Common myeloid progenitor, CD34-positive (primary cell): Measurements from ENCODE around the gene MT1HL1.

ENCODE experiments used
- CTCF ChIA-PET: fragments of 350-600 bp; sonication (Branson Sonifier 250); formaldehyde crosslinking; loops from one replicate; lab custom pipeline; 2021; ENCODE audit warnings: antibody characterized with exemption; lab: Charles Lee
- POLR2A ChIA-PET: fragments of 350-600 bp; sonication (Branson Sonifier 250); formaldehyde crosslinking; loops from one replicate; lab custom pipeline; 2021; ENCODE audit warnings: antibody characterized with exemption; lab: Charles Lee
- DNase-seq, 3 donors: peaks; one replicate each; pipeline versions ENCODE4 v3.0.0 to v3.0.0-alpha.2; 2013
- H3K27ac ChIP-seq, 2 experiments: 1 replicate in 1 of 2; 2 replicates in 1 of 2; pipeline ENCODE4 v1.7.0; 2013; ENCODE audit warnings: inconsistent platforms in 2 of 2, low read length in 2 of 2, mild to moderate bottlenecking in 2 of 2, low read depth in 1 of 2, moderate library complexity in 1 of 2; ENCODE audit not compliant: severe bottlenecking in 2 of 2, insufficient read depth in 1 of 2, poor library complexity in 1 of 2
- H3K27me3 ChIP-seq, 5 experiments: replicated peaks in 2 of 5; 1 replicate in 3 of 5; 2 replicates in 2 of 5; pipeline versions ENCODE4 v1.6.1 to v1.7.0; 2013; ENCODE audit warnings: low read length in 4 of 5, mild to moderate bottlenecking in 2 of 5, moderate library complexity in 2 of 5, inconsistent platforms in 1 of 5; ENCODE audit not compliant: insufficient read depth in 5 of 5, control insufficient read depth in 4 of 5
- H3K36me3 ChIP-seq, 4 experiments: 1 replicate in 2 of 4; 2 replicates in 2 of 4; pipeline versions ENCODE4 v1.6.1 to v1.7.0; 2013; ENCODE audit warnings: low read length in 3 of 4, control low read depth in 1 of 4, mild to moderate bottlenecking in 1 of 4; ENCODE audit not compliant: control insufficient read depth in 4 of 4, insufficient read depth in 4 of 4
- H3K4me1 ChIP-seq, 4 experiments: 1 replicate in 3 of 4; 2 replicates in 1 of 4; pipeline versions ENCODE4 v1.6.1 to v1.7.1; 2013; ENCODE audit warnings: low read length in 3 of 4, mild to moderate bottlenecking in 3 of 4, control low read depth in 1 of 4, inconsistent platforms in 1 of 4, moderate library complexity in 1 of 4; ENCODE audit not compliant: control insufficient read depth in 4 of 4, insufficient read depth in 4 of 4; ENCODE audit errors: control extremely low read depth in 1 of 4
- H3K4me3 ChIP-seq, 7 experiments: 1 replicate in 4 of 7; 2 replicates in 3 of 7; pipeline versions ENCODE4 v1.5.1 to v1.7.0; 2013; ENCODE audit warnings: mild to moderate bottlenecking in 7 of 7, low read length in 6 of 7, moderate library complexity in 6 of 7, inconsistent platforms in 2 of 7, low read depth in 2 of 7, control low read depth in 1 of 7; ENCODE audit not compliant: insufficient read depth in 4 of 7, control insufficient read depth in 1 of 7; ENCODE audit errors: extremely low read depth in 1 of 7
- H3K9me3 ChIP-seq, 5 experiments: 1 replicate in 4 of 5; 2 replicates in 1 of 5; pipeline versions ENCODE4 v1.6.1 to v1.7.1; 2013; ENCODE audit warnings: low read length in 4 of 5, mild to moderate bottlenecking in 2 of 5, inconsistent platforms in 1 of 5, low read depth in 1 of 5, moderate library complexity in 1 of 5; ENCODE audit not compliant: control insufficient read depth in 4 of 5, insufficient read depth in 2 of 5; ENCODE audit errors: control extremely low read depth in 1 of 5
- WGBS: methylation state at CpG from one replicate; pipeline ENCODE4 v1.1.5; 2013; ENCODE audit not compliant: insufficient coverage; 5-methylcytosine and 5-hydroxymethylcytosine counted together

MT1HL1 gene

DNA sequence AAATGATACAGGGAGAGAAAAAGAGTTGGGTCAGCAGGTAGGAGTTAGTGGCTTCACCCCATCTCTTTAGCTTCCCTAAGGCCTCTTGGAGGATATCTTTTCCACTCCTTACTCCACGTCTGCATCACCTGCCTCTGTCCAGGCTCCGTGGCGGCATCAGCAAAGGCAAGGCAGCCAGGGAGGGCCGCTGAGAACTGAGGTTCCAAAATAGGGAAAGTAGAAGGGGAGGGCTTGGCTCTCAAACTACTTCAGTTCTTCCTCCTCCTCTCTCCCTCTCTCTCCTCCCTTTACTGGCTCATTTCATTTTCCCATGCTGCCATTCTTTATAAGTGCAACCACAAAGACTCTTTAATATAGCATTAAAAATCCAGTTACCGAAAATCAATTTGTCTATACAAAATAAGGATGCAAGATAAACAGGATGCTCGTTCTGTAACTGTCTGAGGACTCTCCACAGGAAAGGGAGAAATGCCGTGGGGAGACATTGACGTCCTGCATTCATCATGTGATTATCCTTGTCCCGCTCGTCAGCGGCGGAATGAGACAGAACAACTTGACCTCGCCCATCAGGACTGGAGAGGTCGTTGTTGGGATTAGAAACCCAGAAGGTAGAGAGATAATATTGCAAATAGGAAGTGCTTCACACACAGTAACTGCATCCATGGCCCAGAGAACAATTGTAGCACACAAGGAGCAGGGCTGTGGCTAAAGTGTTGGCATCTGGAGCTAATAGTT is 3.1 kb upstream of the MT1HL1 start:
- Histone ChIP-seq H3K36me3 (no peaks in the 10 kb centered on the region), H3K4me3 (no peak overlapping the region), H3K27ac (no peak overlapping the region), H3K4me1 (no peaks in the 10 kb centered on the region), H3K9me3 (no peaks in the 10 kb centered on the region), H3K27me3 (no peaks in the 10 kb centered on the region)
- DNase-seq, result no peak
- CTCF ChIA-PET, result no interaction called here
- POLR2A ChIA-PET, result no interaction called here
- 93% methylated on average over 10 of the region's 14 CpGs for WGBS

- CTCF ChIA-PET, result no interaction called here
These were observed 1.4 kb upstream of the MT1HL1 start for GRCh38 chr1:237005674-237006073.

DNA sequence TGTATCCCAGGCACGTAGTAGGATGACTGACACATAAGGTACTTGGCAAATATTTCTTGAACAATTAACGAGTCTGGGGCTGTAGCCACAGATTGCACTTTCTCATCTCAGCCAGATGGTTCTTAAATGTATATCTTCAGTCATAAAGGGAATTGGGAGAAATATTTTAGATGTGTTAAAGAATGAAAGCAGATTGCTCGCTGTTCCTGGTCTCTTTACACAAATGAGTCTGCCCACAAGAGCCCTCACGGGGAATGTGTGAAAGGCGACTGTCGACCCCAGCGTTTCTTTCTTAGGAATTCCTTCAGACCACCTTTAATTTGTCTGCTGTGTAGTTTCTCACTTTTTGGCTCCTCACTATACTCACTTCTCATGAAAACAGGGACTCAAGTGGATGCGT is 725 bp downstream of the MT1HL1 start:
- no peak for DNase-seq
- WGBS, result 90% methylated on average over 7 of the region's 8 CpGs
- no peak overlapping the region for H3K27ac ChIP-seq
- H3K27me3 ChIP-seq, result no peaks in the 10 kb centered on the region
- ChIA-PET POLR2A (no interaction called here), CTCF (no interaction called here)
- H3K36me3 ChIP-seq, result no peaks in the 10 kb centered on the region
- H3K4me1 ChIP-seq, result no peaks in the 10 kb centered on the region
- H3K4me3 ChIP-seq, result no peak overlapping the region
- H3K9me3 ChIP-seq, result no peaks in the 10 kb centered on the region

More at GRCh38 chr1:237005674-237006073, 1.4 kb upstream of the MT1HL1 start:
- Histone ChIP-seq H3K9me3 (no peaks in the 10 kb centered on the region), H3K4me3 (no peak overlapping the region), H3K4me1 (no peaks in the 10 kb centered on the region), H3K27me3 (no peaks in the 10 kb centered on the region), H3K36me3 (no peaks in the 10 kb centered on the region), H3K27ac (no peak overlapping the region)
- no CpG with 5 or more reads among the region's 4 CpGs for WGBS
- POLR2A ChIA-PET, result no interaction called here
- no peak for DNase-seq

- Histone ChIP-seq H3K4me1 (no peaks in the 10 kb centered on the region), H3K27ac (no peak overlapping the region), H3K4me3 (no peak overlapping the region), H3K27me3 (peaks cover 0 to 9% (median 0%) of the 10 kb centered on the region in 5 experiments), H3K9me3 (no peaks in the 10 kb centered on the region), H3K36me3 (no peaks in the 10 kb centered on the region)
- ChIA-PET POLR2A (no interaction called here), CTCF (no interaction called here)
- 100% methylated on average over 3 of the region's 4 CpGs for WGBS
- DNase-seq, result no peak
These were observed 4.0 kb downstream of the MT1HL1 start for GRCh38 chr1:237000191-237000590.

GRCh38 chr1:236998546-236998945 is 5.7 kb downstream of the MT1HL1 start:
- no peak overlapping the region for H3K4me3 ChIP-seq
- POLR2A ChIA-PET, result no interaction called here
- no peaks in the 10 kb centered on the region for H3K36me3 ChIP-seq
- H3K4me1 ChIP-seq, result no peaks in the 10 kb centered on the region
- no peak for DNase-seq
- H3K9me3 ChIP-seq, result no peaks in the 10 kb centered on the region
- 93% methylated on average over 2 of the region's 3 CpGs for WGBS
- peaks cover 0 to 9% (median 0%) of the 10 kb centered on the region in 5 experiments for H3K27me3 ChIP-seq
- CTCF ChIA-PET, result no interaction called here
- no peak overlapping the region for H3K27ac ChIP-seq

DNA sequence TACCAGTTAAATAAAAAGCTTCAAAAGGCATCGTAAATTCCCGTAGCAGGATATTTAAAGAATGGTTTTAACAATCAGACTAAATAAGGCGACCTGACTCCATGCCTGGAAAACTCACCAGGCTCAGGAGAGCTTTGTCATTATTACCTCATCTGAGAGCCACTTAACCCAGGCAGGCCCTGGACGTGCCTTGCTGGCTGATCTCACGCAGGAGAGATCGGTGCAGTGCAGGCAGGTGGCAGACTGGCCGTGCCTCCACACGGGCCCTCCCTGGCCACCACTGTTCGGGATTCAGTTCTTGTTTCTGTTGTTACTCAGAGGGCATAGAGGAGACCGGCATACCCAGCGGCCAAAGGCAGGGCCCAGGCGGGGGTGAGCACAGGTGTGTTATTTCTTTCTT is 6.4 kb downstream of the MT1HL1 start:
- Histone ChIP-seq H3K4me1 (no peaks in the 10 kb centered on the region), H3K27me3 (peaks cover 0 to 9% (median 0%) of the 10 kb centered on the region in 5 experiments), H3K27ac (no peak overlapping the region), H3K4me3 (no peak overlapping the region), H3K36me3 (no peaks in the 10 kb centered on the region), H3K9me3 (no peaks in the 10 kb centered on the region)
- DNase-seq, result no peak
- ChIA-PET POLR2A (no interaction called here), CTCF (no interaction called here)
- WGBS, result 55% methylated on average over 11 of the region's 12 CpGs

DNA sequence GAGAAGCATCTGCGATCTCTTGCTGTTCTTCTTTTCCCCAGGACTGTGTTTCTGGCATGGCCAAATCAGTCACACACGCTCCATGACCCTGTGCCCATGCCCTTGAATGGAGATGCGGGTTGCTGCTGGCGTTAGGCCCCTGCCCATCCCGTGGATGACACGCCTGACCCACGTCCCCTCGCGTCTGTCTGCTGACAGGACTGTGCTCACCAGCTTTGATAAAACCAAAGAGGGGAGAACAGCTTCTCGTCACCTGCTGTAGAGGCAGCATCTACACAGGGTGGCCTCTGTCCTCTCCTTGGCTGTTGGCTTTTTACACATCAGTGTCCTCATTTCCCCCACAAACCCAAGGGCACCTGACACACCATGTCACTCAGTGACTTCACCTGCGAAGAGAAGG is 6.9 kb downstream of the MT1HL1 start:
- Histone ChIP-seq H3K27me3 (peaks cover 0 to 9% (median 0%) of the 10 kb centered on the region in 5 experiments), H3K9me3 (no peaks in the 10 kb centered on the region), H3K36me3 (no peaks in the 10 kb centered on the region), H3K4me1 (no peaks in the 10 kb centered on the region), H3K4me3 (no peak overlapping the region), H3K27ac (no peak overlapping the region)
- ChIA-PET CTCF (no interaction called here), POLR2A (interaction anchor here (0.6 kb wide), 1 partner anchor 1911 kb away, joined by 3 read pairs; no protein-coding TSS in a partner anchor)
- no peak for DNase-seq
- 93% methylated on average over 10 of the region's 11 CpGs for WGBS
